ENCODE results near the gene CRIM1.

CRIM1 gene

GRCh38 chr2:36486521-36487044 lies 131.0 kb downstream of the CRIM1 start:
- DNase-seq (ENCODE audit: low spot score): no peak

GRCh38 chr2:36487947-36488346 lies 132.4 kb downstream of the CRIM1 start:
- DNase-seq (ENCODE audit: low spot score): no peak

GRCh38 chr2:36489281-36489680 lies 133.7 kb downstream of the CRIM1 start:
- no peak for DNase-seq (ENCODE audit: low spot score)

- DNase-seq (ENCODE audit: low spot score): no peak
These were observed 135.2 kb downstream of the CRIM1 start for GRCh38 chr2:36490749-36491148.

- DNase-seq (ENCODE audit: low spot score): no peak
These were observed 136.8 kb downstream of the CRIM1 start for GRCh38 chr2:36492216-36492945.

- DNase-seq (ENCODE audit: low spot score): no peak
These were observed 137.7 kb downstream of the CRIM1 start for GRCh38 chr2:36493306-36493705.

- no peak for DNase-seq (ENCODE audit: low spot score)
These were observed 142.1 kb downstream of the CRIM1 start for GRCh38 chr2:36497570-36498163.

GRCh38 chr2:36499128-36499820 lies 143.7 kb downstream of the CRIM1 start:
- DNase-seq (ENCODE audit: low spot score): no peak

GRCh38 chr2:36500072-36500471 lies 144.5 kb downstream of the CRIM1 start:
- DNase-seq (ENCODE audit: low spot score): no peak

GRCh38 chr2:36502081-36502480 lies 146.5 kb downstream of the CRIM1 start:
- no peak for DNase-seq (ENCODE audit: low spot score)

- peak; percentile 61 for DNase-seq (ENCODE audit: low spot score)
These were observed 151.8 kb downstream of the CRIM1 start for GRCh38 chr2:36507408-36507812.

GRCh38 chr2:36509075-36509474 lies 153.5 kb downstream of the CRIM1 start:
- no peak for DNase-seq (ENCODE audit: low spot score)

- DNase-seq (ENCODE audit: low spot score): no peak
These were observed 156.5 kb downstream of the CRIM1 start for GRCh38 chr2:36511858-36512603.

GRCh38 chr2:36512705-36513104 lies 157.1 kb downstream of the CRIM1 start:
- DNase-seq (ENCODE audit: low spot score): no peak

GRCh38 chr2:36513661-36514060 lies 158.1 kb downstream of the CRIM1 start:
- DNase-seq (ENCODE audit: low spot score): no peak

GRCh38 chr2:36515538-36515937 lies 160.0 kb downstream of the CRIM1 start:
- DNase-seq (ENCODE audit: low spot score): no peak

GRCh38 chr2:36516136-36516870 lies 160.7 kb downstream of the CRIM1 start:
- no peak for DNase-seq (ENCODE audit: low spot score)

- DNase-seq (ENCODE audit: low spot score): no peak
These were observed 164.9 kb downstream of the CRIM1 start for GRCh38 chr2:36520431-36520830.

- DNase-seq (ENCODE audit: low spot score): no peak
These were observed 167.6 kb downstream of the CRIM1 start for GRCh38 chr2:36523153-36523552.

GRCh38 chr2:36525245-36525644 lies 169.7 kb downstream of the CRIM1 start:
- no peak for DNase-seq (ENCODE audit: low spot score)

GRCh38 chr2:36526226-36526625 lies 170.6 kb downstream of the CRIM1 start:
- no peak for DNase-seq (ENCODE audit: low spot score)

GRCh38 chr2:36528274-36528673 lies 172.7 kb downstream of the CRIM1 start:
- no peak for DNase-seq (ENCODE audit: low spot score)

Data from RKO (cell line).